GM23338 (cell line): ENCODE measurements around the gene RFX3. TPM values are rescaled to one million over a fixed set of nuclear protein-coding genes. Genes with fewer than 3 reads are reported as not detected.

ENCODE experiments used
- ATAC-seq: fragments of 200-7000 bp; cut with Tn5 transposase; 3 replicates; pipeline ENCODE4 v1.9.1; 2020
- DNase-seq: peaks from one replicate; pipeline ENCODE4 v3.0.0-alpha.2; 2015; ENCODE audit warnings: low spot score
- H2AFZ ChIP-seq: fragments of 200-600 bp; sonication (generic); 2 replicates; pipeline ENCODE4 v1.8.0; 2016; ENCODE audit warnings: antibody characterized with exemption, mild to moderate bottlenecking, moderate library complexity
- H3F3A ChIP-seq: fragments of 200-600 bp; sonication (generic); replicated peaks from 2 replicates; pipeline ENCODE4 v1.8.0; 2017; ENCODE audit warnings: antibody characterized with exemption, mixed run types, low read depth
- H3K27ac ChIP-seq: fragments of 200-600 bp; sonication (generic); 2 replicates; pipeline ENCODE4 v1.6.1; 2016; ENCODE audit warnings: low read depth
- H3K27me3 ChIP-seq: fragments of 200-600 bp; sonication (generic); 2 replicates; pipeline ENCODE4 v1.8.0; 2016; ENCODE audit warnings: mild to moderate bottlenecking, mixed run types, moderate library complexity; ENCODE audit not compliant: insufficient read depth
- H3K36me3 ChIP-seq: fragments of 200-600 bp; sonication (generic); 2 replicates; pipeline ENCODE4 v1.8.0; 2016; ENCODE audit warnings: mild to moderate bottlenecking; ENCODE audit not compliant: insufficient read depth
- H3K4me1 ChIP-seq: fragments of 200-600 bp; sonication (generic); 2 replicates; pipeline ENCODE4 v1.8.0; 2016; ENCODE audit warnings: mild to moderate bottlenecking, moderate library complexity; ENCODE audit not compliant: insufficient read depth
- H3K4me2 ChIP-seq: fragments of 200-600 bp; sonication (generic); 2 replicates; pipeline ENCODE4 v1.7.1; 2017; ENCODE audit warnings: mixed run types
- H3K4me3 ChIP-seq: fragments of 200-600 bp; sonication (generic); 2 replicates; pipeline ENCODE4 v1.6.1; 2016; ENCODE audit warnings: mixed run types
- H3K79me2 ChIP-seq: fragments of 200-600 bp; sonication (generic); replicated peaks from 2 replicates; pipeline ENCODE4 v1.8.0; 2017; ENCODE audit warnings: mild to moderate bottlenecking; ENCODE audit not compliant: insufficient read depth
- H3K9me2 ChIP-seq: fragments of 200-600 bp; sonication (generic); 2 replicates; pipeline ENCODE4 v1.8.0; 2017; ENCODE audit not compliant: insufficient read depth
- H4K20me1 ChIP-seq: fragments of 200-600 bp; sonication (generic); replicated peaks from 2 replicates; pipeline ENCODE4 v1.8.0; 2017; ENCODE audit warnings: mild to moderate bottlenecking; ENCODE audit not compliant: insufficient read depth
- H3K27ac Mint-ChIP-seq: 2 replicates; pipeline ENCODE4 v1.8.0; 2020; ENCODE audit warnings: inconsistent platforms, mild to moderate bottlenecking, moderate library complexity, mixed read lengths
- H3K27me3 Mint-ChIP-seq: 3 replicates; pipeline ENCODE4 v1.8.0; 2022; ENCODE audit warnings: low read depth, mild to moderate bottlenecking, moderate library complexity, mixed read lengths, inconsistent platforms; ENCODE audit not compliant: insufficient read depth, poor library complexity
- H3K36me3 Mint-ChIP-seq: 3 replicates; pipeline ENCODE4 v1.8.0; 2021; ENCODE audit warnings: low read depth, mild to moderate bottlenecking, inconsistent platforms, moderate library complexity, mixed read lengths
- H3K4me1 Mint-ChIP-seq: 3 replicates; pipeline ENCODE4 v1.8.0; 2020; ENCODE audit warnings: mild to moderate bottlenecking, inconsistent platforms, mixed read lengths
- H3K4me3 Mint-ChIP-seq: 3 replicates; pipeline ENCODE4 v1.8.0; 2021; ENCODE audit warnings: moderate library complexity, mild to moderate bottlenecking, inconsistent platforms, mixed read lengths
- H3K9me3 Mint-ChIP-seq: 3 replicates; pipeline ENCODE4 v1.8.0; 2020; ENCODE audit warnings: moderate library complexity, mild to moderate bottlenecking, inconsistent platforms, mixed read lengths
- CTCF ChIP-seq, 2 experiments: fragments of 200-600 bp in 1 of 2; sonication (generic) in 1 of 2; conservative IDR thresholded peaks; 2 replicates each; pipeline versions ENCODE4 v1.5.1 to v1.6.1; 2016 to 2017; ENCODE audit warnings: antibody characterized with exemption in 2 of 2, low read depth in 2 of 2, mild to moderate bottlenecking in 2 of 2, moderate library complexity in 1 of 2
- EZH2 ChIP-seq: fragments of 200-600 bp; sonication (generic); IDR thresholded peaks from one replicate; pipeline ENCODE4 v1.8.0; 2017; ENCODE audit warnings: antibody characterized with exemption, mild to moderate bottlenecking, low read depth; ENCODE audit not compliant: unreplicated experiment
- EZH2phosphoT487 ChIP-seq: fragments of 200-600 bp; sonication (generic); IDR thresholded peaks from one replicate; pipeline ENCODE4 v1.8.1; 2018; ENCODE audit warnings: antibody characterized with exemption; ENCODE audit not compliant: unreplicated experiment
- NANOG ChIP-seq: IDR thresholded peaks from 2 replicates; pipeline ENCODE4 v1.6.1; 2016; ENCODE audit warnings: antibody characterized with exemption, borderline replicate concordance
- POLR2AphosphoS5 ChIP-seq: IDR thresholded peaks from 2 replicates; pipeline ENCODE4 v1.6.1; 2016; ENCODE audit warnings: antibody characterized with exemption, low read depth
- ZNF114 ChIP-seq: fragments of 250-450 bp; sonication (Bioruptor Pico); IDR thresholded peaks from 2 replicates; pipeline ENCODE4 v1.5.0; 2020; ENCODE audit warnings: mild to moderate bottlenecking, moderate library complexity
- ZNF331 ChIP-seq: fragments of 250-450 bp; sonication (Bioruptor Pico); IDR thresholded peaks from 2 replicates; pipeline ENCODE4 v1.5.0; 2020; ENCODE audit warnings: low read depth, mild to moderate bottlenecking, moderate library complexity
- polyA plus RNA-seq: library from polyadenylated mRNA; unstranded; fragments of >200 nt; fragmentation: Nextera tagmentation; extraction: Ambion mirVana; gene quantifications from 2 replicates; pipeline ENCODE4 v1.2.1, GENCODE V29; 2016
- total RNA-seq: library from RNA; depleted of rRNA; stranded (reverse); fragments of >200 nt; shearing (Covaris generic); gene quantifications from 2 replicates; pipeline ENCODE4 v1.2.3, GENCODE V29; 2014
- TF ChIP-seq, protein P1 (sequence below): fragments of 250-450 bp; sonication (Bioruptor Pico); IDR thresholded peaks from 2 replicates; pipeline ENCODE4 v1.5.0; 2020; ENCODE audit warnings: mild to moderate bottlenecking, moderate library complexity
- TF ChIP-seq, protein P2 (sequence below): IDR thresholded peaks from 2 replicates; pipeline ENCODE4 v1.6.1; 2016; ENCODE audit warnings: antibody characterized with exemption

The RFX3 gene
- total and polyA plus RNA-seq, 2 experiments from 2014 or later, result 9.8 to 22.1 TPM

GRCh38 chr9:3548648-3549047 lies 22.8 kb upstream of the RFX3 start:
- Histone ChIP-seq H4K20me1 (no peaks in the 10 kb centered on the region), H2AFZ (no peak overlapping the region), H3K9me2 (no peaks in the 10 kb centered on the region), H3K4me3 (no peak overlapping the region), H3K36me3 (no peaks in the 10 kb centered on the region), H3K27ac (no peak overlapping the region), H3K4me1 (no peaks in the 10 kb centered on the region), H3K79me2 (no peaks in the 10 kb centered on the region), H3F3A (no peaks in the 10 kb centered on the region), H3K27me3 (no peaks in the 10 kb centered on the region), H3K4me2 (no peak overlapping the region)
- H3K27me3 Mint-ChIP-seq, result no peaks in the 10 kb centered on the region
- H3K36me3 Mint-ChIP-seq, result no peaks in the 10 kb centered on the region; the same call in 2 of the 3 replicates
- no peak overlapping the region for H3K4me3 Mint-ChIP-seq
- peaks cover 3% of the 10 kb centered on the region; the same call in 1 of the 3 replicates for H3K4me1 Mint-ChIP-seq
- no peak for DNase-seq
- no peak for ATAC-seq
- no peaks in the 10 kb centered on the region for H3K9me3 Mint-ChIP-seq
- H3K27ac Mint-ChIP-seq, result no peak overlapping the region
- TF ChIP-seq EZH2 (no peak), ZNF331 (CRISPR knock-in tag) (no peak), POLR2AphosphoS5 (no peak), EZH2phosphoT487 (no peak)

DNA sequence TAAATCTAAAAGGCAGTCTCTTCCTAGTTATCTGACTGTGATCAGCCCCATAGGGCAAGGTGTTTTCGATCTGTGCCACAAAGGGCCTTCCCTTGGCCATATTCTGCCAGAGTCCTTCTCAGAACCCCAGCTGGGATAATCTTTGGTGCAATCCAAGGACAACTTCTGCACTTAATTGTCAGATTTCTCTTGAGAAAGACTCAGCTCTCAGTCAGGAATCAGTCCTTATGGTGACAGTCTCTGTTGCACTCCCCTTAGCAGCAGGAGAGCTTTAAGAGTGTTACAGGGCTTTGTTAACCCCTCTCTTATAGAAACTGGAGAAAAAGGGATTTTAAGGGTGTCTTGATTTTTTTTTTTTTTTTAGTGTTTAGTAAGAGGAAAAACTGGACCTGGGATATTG lies 15.4 kb upstream of the RFX3 start:
- Histone ChIP-seq H3K4me3 (no peak overlapping the region), H2AFZ (no peak overlapping the region), H3K27me3 (no peaks in the 10 kb centered on the region), H3K4me2 (no peak overlapping the region), H3K27ac (no peak overlapping the region), H3K9me2 (no peaks in the 10 kb centered on the region), H3K79me2 (no peaks in the 10 kb centered on the region), H4K20me1 (no peaks in the 10 kb centered on the region), H3F3A (no peaks in the 10 kb centered on the region), H3K4me1 (no peaks in the 10 kb centered on the region), H3K36me3 (no peaks in the 10 kb centered on the region)
- peaks cover 3% of the 10 kb centered on the region; the same call in 1 of the 3 replicates for H3K9me3 Mint-ChIP-seq
- H3K27ac Mint-ChIP-seq, result no peak overlapping the region
- peak; percentile 33; the same call in 2 of the 3 replicates for ATAC-seq
- TF ChIP-seq CTCF (conservative IDR thresholded peaks at IDR 0.05; ENCODE audit: low read depth in 2 of 2), result no peak
- TF ChIP-seq, protein P1, sequence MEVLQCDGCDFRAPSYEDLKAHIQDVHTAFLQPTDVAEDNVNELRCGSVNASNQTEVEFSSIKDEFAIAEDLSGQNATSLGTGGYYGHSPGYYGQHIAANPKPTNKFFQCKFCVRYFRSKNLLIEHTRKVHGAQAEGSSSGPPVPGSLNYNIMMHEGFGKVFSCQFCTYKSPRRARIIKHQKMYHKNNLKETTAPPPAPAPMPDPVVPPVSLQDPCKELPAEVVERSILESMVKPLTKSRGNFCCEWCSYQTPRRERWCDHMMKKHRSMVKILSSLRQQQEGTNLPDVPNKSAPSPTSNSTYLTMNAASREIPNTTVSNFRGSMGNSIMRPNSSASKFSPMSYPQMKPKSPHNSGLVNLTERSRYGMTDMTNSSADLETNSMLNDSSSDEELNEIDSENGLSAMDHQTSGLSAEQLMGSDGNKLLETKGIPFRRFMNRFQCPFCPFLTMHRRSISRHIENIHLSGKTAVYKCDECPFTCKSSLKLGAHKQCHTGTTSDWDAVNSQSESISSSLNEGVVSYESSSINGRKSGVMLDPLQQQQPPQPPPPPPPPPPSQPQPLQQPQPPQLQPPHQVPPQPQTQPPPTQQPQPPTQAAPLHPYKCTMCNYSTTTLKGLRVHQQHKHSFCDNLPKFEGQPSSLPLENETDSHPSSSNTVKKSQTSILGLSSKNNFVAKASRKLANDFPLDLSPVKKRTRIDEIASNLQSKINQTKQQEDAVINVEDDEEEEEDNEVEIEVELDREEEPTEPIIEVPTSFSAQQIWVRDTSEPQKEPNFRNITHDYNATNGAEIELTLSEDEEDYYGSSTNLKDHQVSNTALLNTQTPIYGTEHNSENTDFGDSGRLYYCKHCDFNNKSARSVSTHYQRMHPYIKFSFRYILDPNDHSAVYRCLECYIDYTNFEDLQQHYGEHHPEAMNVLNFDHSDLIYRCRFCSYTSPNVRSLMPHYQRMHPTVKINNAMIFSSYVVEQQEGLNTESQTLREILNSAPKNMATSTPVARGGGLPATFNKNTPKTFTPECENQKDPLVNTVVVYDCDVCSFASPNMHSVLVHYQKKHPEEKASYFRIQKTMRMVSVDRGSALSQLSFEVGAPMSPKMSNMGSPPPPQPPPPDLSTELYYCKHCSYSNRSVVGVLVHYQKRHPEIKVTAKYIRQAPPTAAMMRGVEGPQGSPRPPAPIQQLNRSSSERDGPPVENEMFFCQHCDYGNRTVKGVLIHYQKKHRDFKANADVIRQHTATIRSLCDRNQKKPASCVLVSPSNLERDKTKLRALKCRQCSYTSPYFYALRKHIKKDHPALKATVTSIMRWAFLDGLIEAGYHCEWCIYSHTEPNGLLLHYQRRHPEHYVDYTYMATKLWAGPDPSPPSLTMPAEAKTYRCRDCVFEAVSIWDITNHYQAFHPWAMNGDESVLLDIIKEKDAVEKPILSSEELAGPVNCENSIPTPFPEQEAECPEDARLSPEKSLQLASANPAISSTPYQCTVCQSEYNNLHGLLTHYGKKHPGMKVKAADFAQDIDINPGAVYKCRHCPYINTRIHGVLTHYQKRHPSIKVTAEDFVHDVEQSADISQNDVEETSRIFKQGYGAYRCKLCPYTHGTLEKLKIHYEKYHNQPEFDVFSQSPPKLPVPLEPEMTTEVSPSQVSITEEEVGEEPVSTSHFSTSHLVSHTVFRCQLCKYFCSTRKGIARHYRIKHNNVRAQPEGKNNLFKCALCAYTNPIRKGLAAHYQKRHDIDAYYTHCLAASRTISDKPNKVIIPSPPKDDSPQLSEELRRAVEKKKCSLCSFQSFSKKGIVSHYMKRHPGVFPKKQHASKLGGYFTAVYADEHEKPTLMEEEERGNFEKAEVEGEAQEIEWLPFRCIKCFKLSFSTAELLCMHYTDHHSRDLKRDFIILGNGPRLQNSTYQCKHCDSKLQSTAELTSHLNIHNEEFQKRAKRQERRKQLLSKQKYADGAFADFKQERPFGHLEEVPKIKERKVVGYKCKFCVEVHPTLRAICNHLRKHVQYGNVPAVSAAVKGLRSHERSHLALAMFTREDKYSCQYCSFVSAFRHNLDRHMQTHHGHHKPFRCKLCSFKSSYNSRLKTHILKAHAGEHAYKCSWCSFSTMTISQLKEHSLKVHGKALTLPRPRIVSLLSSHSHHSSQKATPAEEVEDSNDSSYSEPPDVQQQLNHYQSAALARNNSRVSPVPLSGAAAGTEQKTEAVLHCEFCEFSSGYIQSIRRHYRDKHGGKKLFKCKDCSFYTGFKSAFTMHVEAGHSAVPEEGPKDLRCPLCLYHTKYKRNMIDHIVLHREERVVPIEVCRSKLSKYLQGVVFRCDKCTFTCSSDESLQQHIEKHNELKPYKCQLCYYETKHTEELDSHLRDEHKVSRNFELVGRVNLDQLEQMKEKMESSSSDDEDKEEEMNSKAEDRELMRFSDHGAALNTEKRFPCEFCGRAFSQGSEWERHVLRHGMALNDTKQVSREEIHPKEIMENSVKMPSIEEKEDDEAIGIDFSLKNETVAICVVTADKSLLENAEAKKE (CRISPR knock-in tag), result no peak
- TF ChIP-seq, protein P2, sequence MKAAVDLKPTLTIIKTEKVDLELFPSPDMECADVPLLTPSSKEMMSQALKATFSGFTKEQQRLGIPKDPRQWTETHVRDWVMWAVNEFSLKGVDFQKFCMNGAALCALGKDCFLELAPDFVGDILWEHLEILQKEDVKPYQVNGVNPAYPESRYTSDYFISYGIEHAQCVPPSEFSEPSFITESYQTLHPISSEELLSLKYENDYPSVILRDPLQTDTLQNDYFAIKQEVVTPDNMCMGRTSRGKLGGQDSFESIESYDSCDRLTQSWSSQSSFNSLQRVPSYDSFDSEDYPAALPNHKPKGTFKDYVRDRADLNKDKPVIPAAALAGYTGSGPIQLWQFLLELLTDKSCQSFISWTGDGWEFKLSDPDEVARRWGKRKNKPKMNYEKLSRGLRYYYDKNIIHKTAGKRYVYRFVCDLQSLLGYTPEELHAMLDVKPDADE, result no peak
- TF ChIP-seq NANOG, result no peak
- TF ChIP-seq ZNF114 (CRISPR knock-in tag), result no peak
- no peak for TF ChIP-seq ZNF331 (CRISPR knock-in tag)
- no peak for DNase-seq
- no peak overlapping the region for H3K4me3 Mint-ChIP-seq
- peaks cover 4% of the 10 kb centered on the region for H3K27me3 Mint-ChIP-seq
- H3K4me1 Mint-ChIP-seq, result peaks cover 2% of the 10 kb centered on the region; the same call in 1 of the 3 replicates
- no peaks in the 10 kb centered on the region for H3K36me3 Mint-ChIP-seq
